Stimulated activated CD4-positive, alpha-beta T cell treated with anti-CD3 and anti-CD28 coated beads, Interleukin-2, amount 100 ng/mL, for 48 hours (primary cell): Measurements from ENCODE around the gene CD180.

Experiments used
- DNase-seq, 2 donors: peaks; one replicate each; pipeline ENCODE4 v3.0.0-alpha.2; 2020

The CD180 gene

GRCh38 chr5:67156976-67157583 lies 39.5 kb downstream of the CD180 start:
- peak; percentile 31 to 34 for DNase-seq

DNA sequence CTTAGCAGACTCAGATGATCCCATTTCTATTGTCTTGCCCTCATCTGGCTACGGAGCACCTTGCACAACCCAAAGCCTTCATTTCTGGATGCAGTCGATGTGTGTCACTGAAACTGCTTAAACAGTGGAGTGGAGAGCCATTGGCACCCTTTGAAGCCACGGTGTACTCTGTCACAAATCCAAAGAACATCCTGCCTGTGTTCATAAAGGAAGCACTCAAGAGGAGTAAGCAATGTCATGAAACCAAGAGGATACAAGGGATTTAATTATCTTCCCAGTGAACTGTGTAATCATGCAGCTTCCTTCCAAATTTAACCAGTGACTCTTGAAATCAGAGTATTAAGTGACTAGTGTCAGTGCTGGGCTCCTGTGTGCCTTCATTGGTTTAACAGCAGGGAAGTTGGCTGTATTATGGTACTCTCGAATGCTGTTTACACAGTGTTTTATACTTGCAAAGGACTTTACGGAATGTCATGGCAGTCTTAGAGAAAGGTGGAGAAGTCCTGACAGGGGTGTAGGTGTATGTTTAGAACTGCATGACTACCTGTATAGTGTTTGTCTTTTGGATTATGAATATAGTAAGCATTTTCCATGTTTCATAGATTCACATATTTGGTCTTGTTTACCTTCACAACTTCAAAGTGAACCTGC lies 41.9 kb downstream of the CD180 start:
- DNase-seq, result no peak

DNA sequence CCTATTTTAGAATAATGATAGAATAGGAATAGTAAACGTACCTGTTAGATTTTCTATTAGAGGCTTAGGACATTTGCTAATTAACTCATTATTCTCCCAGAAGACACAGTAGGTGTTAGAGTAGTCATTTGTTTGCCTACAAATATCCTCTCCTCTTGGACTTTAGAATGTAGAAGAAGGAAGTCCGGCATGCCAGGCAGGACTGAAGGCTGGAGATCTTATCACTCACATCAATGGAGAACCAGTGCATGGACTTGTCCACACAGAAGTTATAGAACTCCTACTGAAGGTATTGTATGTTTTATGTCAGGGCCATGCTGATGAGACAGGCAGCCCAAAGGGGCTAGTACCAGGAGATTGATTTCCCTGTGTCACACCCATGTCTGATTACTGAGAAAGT lies 43.3 kb downstream of the CD180 start:
- DNase-seq, result no peak

GRCh38 chr5:67152400-67152799 lies 44.2 kb downstream of the CD180 start:
- DNase-seq, result no peak

- DNase-seq, result no peak
Measured at GRCh38 chr5:67149951-67150523, 46.6 kb downstream of the CD180 start.

GRCh38 chr5:67149057-67149950 lies 47.3 kb downstream of the CD180 start:
- DNase-seq, result no peak

DNA sequence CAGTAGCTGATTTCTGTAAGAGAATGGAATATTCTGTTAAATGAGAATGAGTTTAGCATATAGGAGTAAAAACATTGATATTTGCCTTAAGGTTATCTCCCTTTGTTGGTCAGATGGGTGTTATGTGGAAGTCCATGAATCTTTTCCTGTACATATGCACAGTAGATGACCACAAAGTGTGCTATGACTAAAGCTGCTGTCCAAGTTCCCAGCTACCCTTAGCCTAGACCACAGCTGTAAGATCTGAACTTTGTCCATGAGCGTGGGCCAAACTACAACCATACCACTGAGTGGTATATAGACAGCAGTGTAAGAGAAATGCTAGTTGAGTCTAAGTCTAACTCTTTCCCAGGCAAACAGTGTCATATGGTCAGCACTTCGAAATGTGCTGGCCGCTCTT lies 48.8 kb downstream of the CD180 start:
- DNase-seq, result no peak

DNA sequence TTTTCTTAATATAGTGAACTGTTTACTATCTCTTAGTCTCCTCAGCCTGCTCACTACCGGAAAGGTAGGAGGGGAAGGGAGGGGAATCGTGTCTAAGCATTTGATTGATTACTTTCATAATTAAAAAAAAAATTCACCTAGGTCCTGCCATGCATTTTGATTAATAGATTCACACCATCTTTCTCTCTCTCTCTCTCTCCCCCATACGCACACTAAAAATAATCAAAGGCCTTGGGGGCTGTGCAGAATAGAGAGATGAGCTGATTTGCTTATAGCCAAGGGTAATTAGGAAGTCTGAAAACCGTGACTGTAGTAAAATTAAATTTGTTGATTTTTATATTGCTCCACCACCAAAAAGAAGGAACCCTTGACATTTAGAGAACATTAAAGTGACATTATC lies 49.6 kb downstream of the CD180 start:
- no peak for DNase-seq

GRCh38 chr5:67146574-67146973 lies 50.0 kb downstream of the CD180 start:
- no peak for DNase-seq

GRCh38 chr5:67144183-67144639 lies 52.4 kb downstream of the CD180 start:
- DNase-seq, result no peak

DNA sequence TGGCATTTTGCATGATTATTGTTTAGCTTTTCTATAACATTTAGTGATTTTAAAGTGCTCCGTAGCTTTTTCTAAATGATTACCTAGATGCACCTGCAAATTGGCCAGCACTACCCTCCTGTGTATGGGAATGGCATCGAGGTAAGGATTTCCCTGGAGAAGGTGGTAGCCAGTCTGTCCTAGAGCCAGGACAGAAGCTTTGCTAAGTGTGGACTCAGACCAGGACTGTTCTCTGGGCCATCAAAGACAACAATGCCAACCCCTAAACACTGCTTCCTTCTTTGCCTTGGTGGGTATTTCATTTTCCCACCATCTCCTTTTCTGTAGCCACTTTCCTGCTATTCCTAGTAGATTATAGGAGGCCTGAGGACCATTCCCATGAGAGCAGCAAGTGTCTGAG lies 53.0 kb downstream of the CD180 start:
- DNase-seq, result no peak

GRCh38 chr5:67142816-67143215 lies 53.8 kb downstream of the CD180 start:
- no peak for DNase-seq

DNA sequence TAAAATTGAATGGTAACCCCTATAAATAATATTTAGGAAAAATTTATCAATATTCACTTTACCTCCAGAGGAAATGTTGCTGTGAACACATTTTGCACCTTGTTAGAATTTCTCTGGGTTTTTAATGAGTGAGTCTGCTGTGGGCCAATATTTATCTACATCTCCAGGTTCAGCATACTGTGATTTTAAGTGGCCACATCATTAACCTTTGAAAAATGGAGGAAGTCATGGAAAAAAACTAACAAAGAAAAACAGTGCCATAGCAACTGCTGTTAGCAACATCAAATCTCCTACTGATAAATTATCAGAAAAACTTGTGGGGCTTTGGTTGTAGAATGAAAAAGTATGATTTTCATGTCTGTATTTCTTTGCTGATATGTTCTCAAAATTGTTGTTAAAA lies 55.0 kb downstream of the CD180 start:
- no peak for DNase-seq

DNA sequence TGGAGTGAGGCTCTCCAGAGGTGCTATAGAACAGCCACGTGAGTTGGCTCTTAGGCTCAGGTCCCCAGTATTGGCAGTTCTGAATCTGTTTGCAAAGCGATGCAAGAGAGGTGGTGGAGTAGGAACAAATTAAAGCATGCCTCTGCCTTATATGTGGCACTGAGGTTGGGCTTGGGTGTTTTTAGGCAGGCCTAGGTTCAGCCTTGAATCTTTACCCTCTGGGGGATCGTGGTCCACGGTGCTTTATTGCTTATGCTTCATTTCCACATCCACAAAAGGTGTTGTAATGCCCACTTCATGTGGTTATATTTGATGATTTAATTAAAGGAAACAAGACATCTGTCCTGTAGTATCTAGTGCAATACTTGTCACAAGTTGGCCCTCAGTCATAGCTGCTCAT lies 56.2 kb downstream of the CD180 start:
- no peak for DNase-seq

DNA sequence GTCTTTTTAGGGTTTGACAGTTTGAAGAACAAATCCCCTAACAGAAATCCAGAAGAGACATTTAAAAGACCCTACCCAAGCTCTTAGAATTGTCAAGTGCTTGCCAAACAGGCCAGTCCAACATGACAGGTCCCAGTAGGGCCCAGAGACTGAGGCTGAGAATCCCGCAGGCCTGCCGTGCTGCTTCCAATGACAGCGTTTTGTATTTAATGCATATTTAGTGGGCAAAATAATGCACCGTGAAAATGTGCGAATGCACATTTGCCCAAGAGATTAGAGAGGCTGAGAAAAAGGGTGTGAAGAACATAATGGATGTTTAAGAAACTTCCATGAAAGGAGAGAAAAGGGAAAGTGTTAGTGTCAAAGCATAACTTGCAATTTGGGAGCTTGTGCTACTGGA lies 57.6 kb downstream of the CD180 start:
- DNase-seq, result no peak

DNA sequence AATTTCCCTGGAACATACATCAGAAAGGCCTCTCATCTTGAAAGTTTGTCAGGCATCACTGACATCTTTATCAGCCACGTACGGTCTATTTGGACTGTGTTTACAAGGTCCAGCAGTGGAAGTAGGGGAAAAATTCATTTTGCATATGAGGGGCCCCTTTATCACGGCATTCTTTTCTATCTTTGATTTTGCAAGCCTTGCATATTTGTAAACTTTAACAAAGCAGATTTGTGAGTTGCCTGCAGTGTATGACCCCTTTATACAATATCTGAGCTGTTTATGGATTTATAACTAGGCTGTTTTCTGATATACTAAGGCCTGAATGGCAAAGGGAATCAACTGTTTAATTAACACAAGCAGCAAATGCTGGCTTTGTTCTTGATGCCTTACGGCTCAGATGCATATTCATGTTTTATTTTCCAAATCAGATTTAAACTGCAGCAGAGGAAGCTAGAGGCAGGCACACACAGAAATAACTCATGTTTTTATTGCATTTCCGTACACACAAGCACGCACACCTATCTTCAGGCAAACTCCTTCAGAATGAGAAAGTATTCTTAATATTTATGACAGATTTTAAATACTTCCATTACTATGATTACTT lies 61.1 kb downstream of the CD180 start:
- DNase-seq, result no peak

GRCh38 chr5:67133776-67134175 lies 62.8 kb downstream of the CD180 start:
- no peak for DNase-seq

DNA sequence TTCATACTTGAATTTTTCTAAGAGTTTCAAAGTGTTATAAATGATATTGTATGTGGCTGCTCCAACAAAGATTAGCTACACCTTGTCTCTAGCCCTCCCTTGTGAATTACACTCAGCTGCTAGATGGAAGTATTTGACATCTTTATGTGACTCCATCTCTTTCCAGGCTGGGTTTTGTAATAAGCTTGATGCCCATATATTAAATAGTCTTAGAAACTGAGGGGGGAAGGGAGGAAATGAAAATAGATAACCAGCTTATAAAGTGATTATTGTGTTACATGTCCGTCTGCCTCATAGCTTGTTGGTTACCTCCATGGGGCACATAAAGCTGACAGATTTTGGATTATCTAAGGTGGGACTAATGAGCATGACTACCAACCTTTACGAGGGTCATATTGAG lies 63.4 kb downstream of the CD180 start:
- no peak for DNase-seq

DNA sequence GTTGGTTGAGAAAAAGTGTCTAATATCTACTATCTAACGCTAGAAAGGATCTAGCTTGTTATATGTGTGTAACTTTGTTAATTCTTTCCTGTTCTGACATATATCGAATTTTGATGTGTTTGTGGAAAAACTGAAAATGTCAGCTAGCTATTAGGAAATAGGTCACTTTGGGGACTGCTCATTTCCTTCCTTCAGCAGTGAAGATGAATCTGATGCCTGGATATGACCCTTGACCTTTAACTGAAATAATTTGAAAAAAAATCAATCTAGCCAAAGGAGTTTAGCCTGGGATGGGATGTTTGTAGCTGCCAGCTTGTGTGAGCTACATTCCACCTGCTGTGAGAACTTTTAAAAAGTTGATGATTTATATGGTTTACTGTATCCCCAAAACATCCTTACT lies 66.8 kb downstream of the CD180 start:
- DNase-seq, result no peak
